IPS-11a (cell line): Measurements from ENCODE around the gene CHAF1B.
"Not testable (repeated sequence)": the region's sequence is repeated elsewhere in the genome, so short reads cannot be mapped to it uniquely, and the experiment has no call there.

Source experiments
- H3K4me3 ChIP-seq: one replicate; pipeline ENCODE4 v1.5.1; 2013; ENCODE audit warnings: low read depth, low read length, control low read depth

CHAF1B gene

DNA sequence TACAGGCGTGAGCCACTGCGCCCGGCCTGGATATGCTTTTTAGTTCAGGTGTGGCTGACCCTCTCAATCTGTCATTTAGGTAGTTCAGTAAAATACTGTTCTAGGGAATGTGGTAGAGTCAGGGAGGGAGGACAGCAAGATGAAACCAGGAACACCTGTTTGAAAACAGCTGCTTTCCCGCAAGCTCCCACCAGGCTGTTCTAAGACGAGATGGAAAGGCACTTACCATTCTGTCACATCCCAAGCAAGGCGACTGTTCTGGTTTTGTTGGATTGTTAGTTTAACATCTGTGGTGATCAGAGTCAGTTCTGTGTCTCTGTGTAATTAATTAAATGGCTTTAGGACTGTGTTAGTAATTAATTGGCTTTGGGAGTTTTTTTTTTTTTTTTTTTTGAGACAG, 2.9 kb downstream of the CHAF1B start:
- H3K4me3 ChIP-seq, result no peak overlapping the region

DNA sequence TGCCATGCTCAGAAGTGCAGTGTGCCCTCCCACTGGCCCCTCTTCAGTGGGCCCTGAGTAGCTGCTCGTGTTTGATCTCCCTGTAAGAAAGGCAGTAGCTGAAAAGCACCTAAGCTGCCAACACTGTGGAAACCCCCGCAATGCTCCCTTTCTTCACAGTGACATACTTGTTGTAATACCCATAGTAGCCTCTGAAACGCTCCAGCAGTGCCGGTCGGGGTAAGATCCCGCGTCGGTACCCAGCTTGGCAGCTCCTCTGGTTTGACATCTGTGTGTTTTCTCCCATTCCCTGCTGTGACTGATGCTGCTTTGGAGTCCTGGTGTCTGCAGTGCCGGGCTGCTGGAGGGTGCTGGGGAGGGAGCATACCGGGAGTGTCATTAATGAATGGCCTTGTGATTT, 3.6 kb downstream of the CHAF1B start:
- no peak overlapping the region for H3K4me3 ChIP-seq

DNA sequence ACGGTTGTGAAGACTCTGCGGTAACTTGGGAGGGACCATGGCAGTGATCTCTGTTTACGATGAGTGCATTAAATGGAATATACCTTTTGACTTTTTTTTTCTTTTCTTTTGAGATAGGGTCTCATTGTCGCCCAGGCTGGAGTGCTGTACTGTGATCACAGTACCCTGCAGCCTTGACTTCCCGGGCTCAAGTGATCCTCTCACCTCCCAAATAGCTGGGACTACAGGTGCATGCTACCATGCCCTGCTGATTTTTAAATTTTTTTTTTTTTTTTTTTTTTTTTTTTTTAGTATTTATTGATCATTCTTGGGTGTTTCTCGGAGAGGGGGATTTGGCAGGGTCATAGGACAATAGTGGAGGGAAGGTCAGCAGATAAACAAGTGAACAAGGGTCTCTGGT, 6.5 kb downstream of the CHAF1B start:
- H3K4me3 ChIP-seq, result not testable (repeated sequence)

DNA sequence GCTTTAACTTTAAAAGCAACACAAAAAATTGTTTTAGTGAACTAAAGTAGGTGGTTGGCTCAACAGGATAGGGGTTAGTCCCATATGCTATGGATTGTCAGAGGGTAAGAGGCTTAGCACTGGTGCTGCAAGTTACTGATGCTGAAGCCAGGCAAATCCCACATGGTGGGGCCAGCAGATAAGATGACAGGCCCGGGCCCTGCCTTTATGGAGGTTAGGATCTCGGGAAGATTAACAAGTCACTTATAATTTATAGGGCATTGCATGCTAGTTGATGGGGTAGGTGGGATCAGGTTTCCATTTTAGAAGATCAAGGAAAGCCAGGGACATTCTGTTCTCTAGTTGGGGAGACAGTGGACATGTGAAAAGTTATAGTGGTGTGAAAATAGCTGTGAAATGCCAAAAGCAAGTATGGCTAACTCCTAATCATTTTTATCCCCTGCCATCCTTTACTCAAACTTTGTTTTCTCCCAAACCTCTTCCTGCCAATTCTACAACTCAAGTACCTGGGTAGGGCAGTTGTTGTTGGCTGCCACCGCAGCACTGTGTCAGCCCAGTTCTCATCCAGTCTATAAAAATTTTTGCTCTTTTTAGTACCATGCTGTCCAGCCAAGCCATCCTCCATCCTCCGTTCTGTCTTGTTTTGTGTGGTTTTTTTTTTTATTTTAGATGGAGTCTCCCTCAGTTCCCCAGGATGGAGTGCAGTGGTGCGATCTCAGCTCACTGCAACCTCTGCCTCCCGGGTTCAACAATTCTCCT, 10.3 kb downstream of the CHAF1B start:
- H3K4me3 ChIP-seq, result no peak overlapping the region

DNA sequence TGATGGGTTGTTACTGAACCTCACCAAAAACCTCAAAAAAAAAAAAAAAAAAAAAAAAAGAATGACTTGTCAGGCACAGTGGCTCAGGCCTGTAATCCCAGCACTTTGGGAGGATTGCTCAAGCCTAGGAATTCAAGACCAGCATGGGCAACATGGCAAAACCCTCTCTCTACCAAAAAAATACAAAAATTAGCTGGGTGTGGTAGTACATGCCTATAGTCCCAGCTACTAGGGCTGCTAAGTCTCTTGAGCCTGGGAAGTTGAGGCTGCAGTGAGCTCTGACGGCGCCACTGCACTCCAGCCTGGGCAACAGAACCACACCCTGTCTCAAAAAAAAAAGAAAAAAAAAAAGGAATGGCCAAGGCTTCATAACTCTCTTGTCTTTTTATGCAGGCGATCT, 11.1 kb downstream of the CHAF1B start:
- no peak overlapping the region for H3K4me3 ChIP-seq

DNA sequence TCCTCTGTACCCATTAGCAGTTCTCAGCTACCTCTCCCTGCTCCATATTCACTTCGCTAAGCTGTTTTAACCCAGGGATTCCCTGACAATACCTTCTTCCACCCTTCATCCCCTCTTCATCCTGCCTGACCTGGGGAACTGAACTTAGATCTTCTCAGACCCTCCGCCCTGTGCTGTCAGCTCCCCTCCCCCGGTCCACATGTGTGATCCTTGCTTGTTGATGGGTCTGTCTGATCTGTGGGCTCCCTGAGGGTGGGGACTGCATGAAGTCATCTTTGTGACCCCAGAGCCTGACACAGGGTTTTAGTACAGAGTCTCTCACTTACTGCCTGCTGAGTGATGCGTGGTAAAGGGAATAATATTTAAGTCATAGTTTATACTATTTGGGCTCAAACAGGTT, 11.8 kb downstream of the CHAF1B start:
- H3K4me3 ChIP-seq, result no peak overlapping the region

DNA sequence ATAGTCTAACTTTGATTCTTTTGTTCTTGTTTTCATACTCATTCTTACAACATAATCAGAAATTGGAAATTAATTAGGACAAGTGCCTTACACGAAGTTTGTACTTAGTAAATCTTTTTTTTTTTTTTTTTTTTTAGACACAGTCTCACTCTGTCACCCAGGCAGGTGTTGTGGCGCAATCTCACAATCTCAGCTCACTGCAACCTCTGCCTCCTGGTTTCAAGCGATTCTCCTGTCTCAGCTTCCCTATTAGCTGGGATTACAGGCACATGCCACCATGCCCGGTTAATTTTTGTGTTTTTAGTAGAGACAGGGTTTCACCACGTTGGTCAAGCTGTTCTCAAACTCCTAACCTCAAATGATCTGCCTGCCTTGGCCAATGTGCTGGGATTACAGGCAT, 12.4 kb downstream of the CHAF1B start:
- H3K4me3 ChIP-seq, result no peak overlapping the region

DNA sequence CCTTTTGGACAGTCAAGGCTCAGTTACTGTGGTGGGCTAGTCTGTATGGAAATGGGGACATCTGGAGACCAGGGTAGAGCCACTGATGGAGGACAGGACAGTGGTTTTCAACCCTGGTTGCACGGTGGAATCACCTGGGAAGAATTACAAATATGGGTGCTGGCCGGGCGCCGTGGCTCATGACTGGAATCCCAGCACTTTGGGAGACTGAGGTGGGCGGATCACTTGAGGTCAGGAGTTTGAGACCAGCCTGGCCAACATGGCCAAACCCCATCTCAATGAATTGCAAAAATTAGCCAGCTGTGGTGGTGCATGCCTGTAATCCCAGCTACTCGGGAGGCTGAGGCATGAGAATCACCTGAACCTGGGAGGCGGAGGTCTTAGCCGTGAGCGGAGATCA, 14.5 kb downstream of the CHAF1B start:
- not testable (repeated sequence) for H3K4me3 ChIP-seq

DNA sequence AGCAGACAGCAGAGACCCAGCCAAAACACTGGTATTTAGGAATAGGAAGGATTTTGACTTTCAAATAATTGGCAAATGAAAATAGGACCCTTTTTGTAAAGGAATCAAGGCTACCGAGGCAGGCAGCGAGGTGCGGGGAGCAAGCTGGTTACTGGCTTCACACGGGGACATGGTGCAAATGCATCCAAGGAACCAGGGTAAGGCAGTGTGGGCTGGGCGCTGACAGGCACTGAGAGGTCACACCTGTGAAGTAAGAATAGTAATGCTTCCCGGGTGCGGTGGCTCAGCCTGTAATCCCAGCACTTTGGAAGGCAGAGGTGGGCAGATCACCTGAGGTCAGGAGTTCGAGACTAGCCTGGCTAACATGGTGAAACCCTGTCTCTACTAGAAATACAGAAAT, 15.5 kb downstream of the CHAF1B start:
- H3K4me3 ChIP-seq, result no peak overlapping the region

DNA sequence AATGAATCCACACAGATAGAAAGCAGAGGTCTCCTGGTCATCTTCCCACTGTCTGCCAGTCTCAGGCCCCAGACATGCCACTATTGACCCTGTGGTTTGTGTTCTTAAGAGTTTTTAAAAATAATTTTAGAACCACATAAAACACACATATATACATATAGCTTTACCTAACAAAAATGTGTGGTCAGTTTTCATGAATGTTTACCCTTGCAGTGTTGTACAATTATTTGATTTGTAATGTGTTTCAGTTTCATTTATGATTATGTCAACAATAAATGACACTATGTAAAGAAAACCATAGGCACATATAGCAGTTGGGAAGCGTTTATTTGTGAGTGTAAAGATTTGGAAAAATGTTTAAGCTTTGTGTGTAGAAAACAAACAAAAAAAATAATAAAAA, 17.1 kb downstream of the CHAF1B start:
- H3K4me3 ChIP-seq, result no peak overlapping the region

DNA sequence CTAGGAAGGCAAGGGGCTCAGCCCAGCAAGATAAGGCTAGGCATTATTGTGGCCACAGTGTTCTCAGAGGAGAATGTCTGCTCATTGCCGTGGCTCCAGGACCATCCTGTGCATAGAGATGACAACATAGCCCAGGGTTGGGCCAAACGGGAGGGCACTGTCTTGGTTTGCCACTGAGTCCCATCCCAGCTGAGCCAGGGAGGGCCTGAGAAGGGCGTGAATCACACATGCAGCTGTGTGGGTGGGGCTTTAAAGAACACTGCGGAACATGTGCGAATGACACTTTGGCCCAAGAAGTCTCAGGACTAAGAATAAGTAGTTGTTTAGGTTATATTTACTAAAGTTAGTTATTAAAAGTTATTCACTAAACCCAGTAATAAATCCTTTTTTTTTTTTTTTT, 18.5 kb downstream of the CHAF1B start:
- no peak overlapping the region for H3K4me3 ChIP-seq

DNA sequence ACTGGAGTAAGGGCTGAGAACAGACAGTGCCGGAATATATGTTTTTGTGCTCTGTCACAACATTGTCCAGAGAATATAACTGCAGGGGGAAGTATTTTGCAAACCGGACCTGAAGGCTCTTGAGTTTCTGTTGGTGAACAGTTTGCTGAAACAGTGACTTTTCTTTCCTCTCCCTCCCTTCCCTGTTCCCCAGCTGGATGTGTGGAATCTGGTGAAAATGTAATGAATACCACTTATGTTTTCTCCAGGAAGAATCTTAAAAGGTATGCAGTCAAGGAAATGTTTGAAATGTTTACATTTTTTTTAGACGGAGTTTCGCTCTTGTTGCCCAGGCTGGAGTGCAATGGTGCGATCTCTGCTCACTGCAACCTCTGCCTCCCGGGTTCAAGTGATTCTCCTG, 23.4 kb downstream of the CHAF1B start:
- no peak overlapping the region for H3K4me3 ChIP-seq

DNA sequence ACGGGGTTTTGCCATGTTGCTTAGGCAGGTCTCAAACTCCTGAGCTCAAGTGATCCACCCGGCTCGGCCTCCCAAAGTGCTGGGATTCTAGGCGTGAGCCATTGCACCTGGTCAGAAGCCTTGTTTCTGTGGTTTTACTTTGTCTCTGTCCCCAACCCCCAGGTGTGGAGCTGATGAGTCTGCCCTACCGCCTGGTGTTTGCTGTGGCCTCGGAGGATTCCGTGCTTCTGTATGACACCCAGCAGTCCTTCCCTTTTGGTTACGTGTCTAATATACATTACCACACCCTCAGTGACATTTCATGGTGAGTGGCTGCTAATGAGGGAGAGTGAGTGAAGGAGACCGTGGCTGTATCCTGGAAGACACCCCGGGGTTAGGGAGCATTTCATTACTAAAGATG, 26.1 kb downstream of the CHAF1B start:
- no peak overlapping the region for H3K4me3 ChIP-seq

DNA sequence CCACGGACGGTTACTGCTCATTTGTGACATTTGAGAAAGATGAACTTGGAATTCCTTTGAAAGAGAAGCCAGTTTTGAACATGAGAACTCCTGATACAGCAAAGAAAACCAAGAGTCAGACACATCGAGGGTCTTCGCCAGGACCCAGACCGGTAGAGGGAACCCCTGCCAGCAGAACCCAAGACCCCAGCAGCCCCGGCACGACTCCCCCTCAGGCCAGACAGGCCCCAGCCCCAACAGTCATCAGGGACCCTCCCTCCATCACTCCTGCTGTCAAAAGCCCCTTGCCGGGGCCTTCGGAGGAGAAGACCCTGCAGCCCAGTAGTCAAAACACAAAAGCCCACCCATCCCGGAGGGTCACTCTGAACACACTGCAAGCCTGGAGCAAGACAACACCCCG, 27.7 kb downstream of the CHAF1B start:
- no peak overlapping the region for H3K4me3 ChIP-seq

DNA sequence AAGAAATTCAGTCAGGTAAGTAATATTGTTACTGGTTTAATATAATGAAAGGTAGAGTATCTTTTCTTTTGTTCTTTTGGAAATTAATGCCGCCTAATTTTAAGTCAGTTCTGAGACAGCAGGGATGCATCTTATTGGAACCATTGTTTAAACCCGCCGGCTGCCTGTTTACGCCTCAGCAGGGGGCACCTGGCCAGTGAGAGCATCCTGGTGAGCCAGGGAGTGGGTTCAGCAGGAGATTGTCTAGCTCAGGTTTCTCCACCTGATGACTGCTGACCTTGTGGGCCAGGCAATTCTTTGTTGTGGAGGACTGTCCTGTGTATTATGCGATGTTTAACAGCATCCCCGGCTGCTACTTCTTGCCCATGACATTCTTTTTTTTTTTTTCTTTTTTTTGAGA, 30.2 kb downstream of the CHAF1B start:
- H3K4me3 ChIP-seq, result no peak overlapping the region

DNA sequence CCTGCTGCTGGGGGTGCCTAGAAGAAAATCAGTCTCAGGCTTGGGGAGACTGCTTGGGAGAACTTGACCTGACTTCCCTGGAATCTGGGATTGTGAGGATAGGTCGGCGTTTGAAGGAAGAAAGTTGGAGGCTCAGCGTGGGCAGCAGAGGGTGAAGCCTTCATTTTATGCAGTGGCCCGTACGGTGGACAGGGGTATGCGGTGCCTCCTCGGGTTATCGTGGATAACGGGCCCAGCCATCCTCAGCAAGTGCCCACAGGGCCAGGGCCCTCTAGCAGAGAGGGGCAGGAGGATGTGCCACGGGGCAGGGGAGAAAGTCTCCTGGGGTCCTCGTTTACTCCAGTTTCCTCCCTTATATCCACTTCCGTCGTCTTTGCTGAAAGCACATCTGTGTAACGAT, 34.0 kb downstream of the CHAF1B start:
- H3K4me3 ChIP-seq, result no peak overlapping the region

DNA sequence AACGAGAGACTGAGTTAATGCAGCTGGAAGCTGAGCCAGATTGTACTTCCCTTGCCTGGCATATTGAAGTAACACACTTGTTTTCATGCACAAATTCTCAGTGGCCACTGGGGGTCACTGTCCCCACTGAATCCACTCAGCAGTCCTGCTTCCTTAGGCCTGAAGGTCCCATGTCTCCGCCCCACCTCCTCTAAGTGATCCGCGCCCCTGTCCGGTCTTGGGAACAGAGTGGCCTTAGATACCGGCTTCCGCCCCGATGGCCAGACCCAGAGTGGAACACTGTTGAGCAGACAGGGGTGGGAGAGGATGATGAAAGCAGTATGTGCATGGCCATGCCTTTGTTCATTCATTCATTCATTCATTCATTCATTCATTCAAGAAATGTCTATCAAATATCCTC, 34.8 kb downstream of the CHAF1B start:
- no peak overlapping the region for H3K4me3 ChIP-seq

DNA sequence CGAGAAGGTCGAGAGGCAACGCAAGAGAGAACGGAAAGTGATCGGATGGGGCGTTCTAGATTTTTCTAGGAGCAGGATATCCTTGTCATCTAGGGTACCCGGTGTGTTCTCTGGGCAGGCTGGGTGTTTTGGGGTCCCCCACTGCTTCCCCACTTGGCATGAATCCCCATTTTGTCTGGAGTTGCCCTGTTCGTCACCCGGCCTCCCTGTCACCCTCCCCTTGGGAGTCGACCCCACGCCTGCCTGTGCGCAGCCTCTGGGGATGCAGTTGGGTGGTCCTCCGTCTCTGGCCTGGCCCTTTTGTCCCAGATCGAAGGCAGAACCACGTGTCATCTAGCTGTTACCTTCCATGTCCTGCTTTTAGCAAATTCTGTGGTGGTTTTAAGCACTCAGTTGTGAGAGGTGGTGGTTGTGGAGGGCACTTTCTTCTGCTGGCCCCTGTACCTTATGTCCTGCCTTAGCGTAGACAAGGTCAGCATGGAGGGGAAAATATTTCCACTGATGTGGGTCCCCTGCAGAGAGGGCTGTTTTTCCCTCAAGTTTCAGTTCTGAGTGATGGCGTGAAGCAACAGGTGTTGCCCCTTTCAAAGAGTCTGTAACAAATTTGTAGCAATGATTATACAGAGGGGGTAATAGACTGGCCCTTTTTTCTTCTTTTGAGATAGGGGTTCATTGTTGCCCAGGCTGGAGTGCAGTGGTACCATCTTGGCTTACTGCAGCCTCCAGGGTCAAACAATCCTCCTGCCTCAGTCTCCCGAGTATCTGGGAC, 35.6 kb downstream of the CHAF1B start:
- H3K4me3 ChIP-seq, result no peak overlapping the region

DNA sequence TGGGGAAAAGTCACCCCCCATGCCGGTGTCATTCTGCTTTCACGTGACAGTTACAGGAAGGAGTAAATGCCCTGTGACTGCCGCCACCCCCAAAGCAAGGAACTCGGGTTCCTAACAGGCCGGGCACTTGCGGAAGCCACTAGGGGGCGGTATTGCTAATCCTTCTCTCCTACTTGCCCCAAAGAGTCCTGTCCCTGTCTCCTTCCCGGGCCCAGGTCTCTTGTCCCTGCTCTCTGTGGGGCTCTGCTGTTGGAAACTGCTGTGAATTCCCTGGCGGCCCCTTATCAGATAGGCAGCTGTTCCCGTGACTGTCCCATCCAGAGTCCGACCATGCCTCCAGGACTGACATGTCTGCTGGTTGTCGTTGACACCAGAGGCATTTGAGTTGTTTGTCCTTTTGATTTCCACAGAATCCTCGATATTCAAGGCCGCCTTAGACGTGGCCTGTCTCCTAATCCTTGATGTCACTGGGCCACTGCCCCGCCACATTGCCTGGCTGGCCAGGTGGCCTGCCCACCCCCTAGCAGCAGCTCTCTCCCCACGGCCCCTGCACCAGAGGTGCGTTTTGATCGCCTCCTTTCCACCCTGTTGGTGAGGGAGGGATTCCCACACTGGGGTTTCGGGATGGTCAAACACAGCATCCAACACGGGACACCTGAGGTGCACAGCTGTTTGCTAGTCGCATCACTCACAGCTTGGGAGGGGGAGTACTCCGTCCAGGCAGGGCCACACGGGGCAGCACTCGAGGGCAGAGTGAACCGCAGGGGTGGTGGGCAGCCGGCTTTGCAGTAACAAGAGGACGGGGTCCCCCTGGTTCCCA, 37.3 kb downstream of the CHAF1B start:
- no peak overlapping the region for H3K4me3 ChIP-seq

DNA sequence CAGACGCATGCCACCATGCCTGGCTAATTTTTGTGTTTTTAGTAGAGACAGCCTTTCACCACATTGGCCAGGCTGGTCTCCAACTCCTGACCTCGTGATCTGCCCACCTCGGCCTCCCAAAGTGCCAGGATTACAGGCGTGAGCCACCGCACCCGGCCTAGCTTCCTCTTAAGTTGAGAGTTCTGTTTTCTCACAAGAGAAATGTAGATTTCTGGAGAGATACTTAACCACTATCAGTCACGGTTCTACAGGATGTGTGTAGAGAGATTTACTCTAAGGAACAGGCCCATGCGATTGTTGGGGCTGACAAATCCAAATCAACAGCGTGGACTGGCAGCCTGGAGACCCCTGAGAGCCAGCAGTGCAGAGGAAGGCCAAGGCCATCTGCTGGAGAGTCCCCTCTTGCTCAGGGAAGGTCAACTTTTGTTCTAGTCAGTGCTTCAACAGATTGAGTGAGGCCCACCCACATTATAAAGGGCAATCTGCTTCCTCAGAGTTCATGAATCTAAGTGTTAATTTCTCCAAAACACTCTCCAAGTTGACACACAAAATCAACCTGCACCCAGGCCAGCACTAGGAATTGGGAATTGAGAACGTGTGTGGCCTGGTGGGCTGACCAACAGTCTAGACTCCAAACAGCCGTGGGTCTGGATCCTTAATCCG, 38.7 kb downstream of the CHAF1B start:
- no peak overlapping the region for H3K4me3 ChIP-seq

DNA sequence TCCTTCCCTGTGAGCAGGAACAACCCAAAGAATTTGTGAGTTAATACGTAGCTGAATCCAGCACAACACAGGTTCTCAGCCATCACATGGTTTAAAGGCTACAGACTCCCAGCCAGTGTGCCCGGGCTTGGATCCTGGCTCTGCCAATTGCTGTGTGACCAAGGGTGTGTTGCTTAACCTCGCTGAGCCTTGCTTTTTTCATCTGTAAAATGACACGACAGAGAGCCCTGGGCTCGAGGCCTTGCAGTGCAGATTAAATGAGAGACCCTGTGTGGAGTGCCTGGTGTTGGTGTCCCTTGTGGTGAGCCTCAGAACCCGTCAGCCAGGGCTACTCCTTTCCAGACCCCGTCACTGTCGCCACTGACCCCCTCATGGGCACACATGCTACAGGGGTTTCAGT, 39.4 kb downstream of the CHAF1B start:
- H3K4me3 ChIP-seq, result no peak overlapping the region
